Esophagus muscularis mucosa (tissue), 4 donors: Measurements from ENCODE around the gene ELP2. TPM values are rescaled to one million over a fixed set of nuclear protein-coding genes. Genes with fewer than 3 reads are reported as not detected.
A peak's percentile ranks its signal among the peaks of the same experiment; 100 is the strongest.

ENCODE experiments used
- DNase-seq: peaks from one replicate; pipeline ENCODE4 v3.0.0-alpha.2; 2017; ENCODE audit errors: extremely low spot score
- H3K27ac ChIP-seq, 4 donors: fragments of 200-600 bp; sonication (generic); replicated peaks in 1 of 4; 1 replicate in 3 of 4; 2 replicates in 1 of 4; pipeline ENCODE4 v1.5.1; 2016 to 2019; ENCODE audit warnings: mild to moderate bottlenecking in 1 of 4
- H3K27me3 ChIP-seq, 4 donors: fragments of 200-600 bp; sonication (generic); one replicate each; pipeline versions ENCODE4 v1.5.1 to v1.6.0; 2016 to 2019
- H3K36me3 ChIP-seq, 4 donors: fragments of 200-600 bp; sonication (generic); one replicate each; pipeline ENCODE4 v1.5.1; 2016 to 2019
- H3K4me1 ChIP-seq, 4 donors: fragments of 200-600 bp; sonication (generic); one replicate each; pipeline ENCODE4 v1.5.1; 2016 to 2019
- H3K4me3 ChIP-seq, 4 donors: fragments of 200-600 bp; sonication (generic); 1 replicate in 2 of 4; 2 replicates in 2 of 4; pipeline ENCODE4 v1.5.1; 2016 to 2019; ENCODE audit warnings: mild to moderate bottlenecking in 4 of 4, moderate library complexity in 1 of 4
- H3K9me3 ChIP-seq, 4 donors: fragments of 200-600 bp; sonication (generic); 1 replicate in 3 of 4; 2 replicates in 1 of 4; pipeline ENCODE4 v1.5.1; 2016 to 2019
- EP300 ChIP-seq: sonication (generic); formaldehyde crosslinking; IDR thresholded peaks from one replicate; pipeline ENCODE4 v1.6.1; 2017; ENCODE audit warnings: antibody characterized with exemption
- POLR2A ChIP-seq: fragments of 450-650 bp; IDR thresholded peaks from one replicate; pipeline ENCODE4 v1.6.1; 2017; ENCODE audit warnings: antibody characterized with exemption, moderate library complexity, mild to moderate bottlenecking, low read depth
- POLR2AphosphoS5 ChIP-seq, 2 donors: sonication (generic); formaldehyde crosslinking; IDR thresholded peaks; one replicate each; pipeline ENCODE4 v1.6.1; 2017; ENCODE audit warnings: antibody characterized with exemption in 2 of 2
- WGBS: methylation state at CpG from one replicate; pipeline ENCODE4 v1.1.5; 2018; 5-methylcytosine and 5-hydroxymethylcytosine counted together
- intact Hi-C: fragments of 100-400 bp; cut with DNase I; formaldehyde crosslinking; loops from one replicate; pipeline ENCODE4 v1.15.1; 2023
- total RNA-seq, 4 donors: library from RNA; depleted of rRNA; stranded (reverse); fragments of >200 nt; gene quantifications; one replicate each; pipeline versions ENCODE4 v1.1.0 to v1.2.1, GENCODE V29; 2016
- TF ChIP-seq, protein P1 (sequence below), 3 experiments: fragments of 200-600 bp in 2 of 3; fragments of 450-650 bp in 1 of 3; sonication (generic) in 2 of 3; IDR thresholded peaks; one replicate each; pipeline ENCODE4 v1.5.1; 2017 to 2019; ENCODE audit warnings: antibody characterized with exemption in 3 of 3, mild to moderate bottlenecking in 2 of 3, moderate library complexity in 1 of 3

The ELP2 gene
- total RNA-seq, 4 donors from 2014 or later: 43.4 to 63.1 (median 48.2) TPM

DNA sequence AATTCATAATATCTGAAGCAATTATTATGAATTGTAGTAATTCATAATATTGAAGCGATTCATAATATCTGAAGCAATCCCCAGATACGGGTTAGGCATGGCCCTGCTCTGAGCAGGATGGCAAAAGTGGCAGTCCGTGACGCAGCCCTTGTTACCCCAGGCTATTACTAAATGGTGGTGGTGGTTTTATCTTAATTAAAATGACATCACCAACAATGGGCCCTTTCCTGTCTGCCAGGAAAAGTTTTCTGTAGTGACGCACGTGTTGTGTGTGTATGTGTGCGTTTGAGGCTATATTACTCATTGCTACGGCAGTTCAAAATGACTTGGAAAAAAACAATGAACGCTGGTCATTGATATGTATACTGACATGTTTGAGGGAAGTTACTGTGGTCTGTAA lies 47.0 kb downstream of the ELP2 start:
- DNase-seq: no peak
- WGBS: 93% methylated on average over 9 of the region's 9 CpGs
- H3K27me3 ChIP-seq: no peaks in the 10 kb centered on the region
- no peak overlapping the region for H3K27ac ChIP-seq
- peaks cover 0 to 20% (median 17%) of the 10 kb centered on the region in 4 donors for H3K4me1 ChIP-seq
- intact Hi-C loops: no loop called here
- H3K9me3 ChIP-seq: no peaks in the 10 kb centered on the region
- no peak for TF ChIP-seq EP300
- TF ChIP-seq, protein P1, sequence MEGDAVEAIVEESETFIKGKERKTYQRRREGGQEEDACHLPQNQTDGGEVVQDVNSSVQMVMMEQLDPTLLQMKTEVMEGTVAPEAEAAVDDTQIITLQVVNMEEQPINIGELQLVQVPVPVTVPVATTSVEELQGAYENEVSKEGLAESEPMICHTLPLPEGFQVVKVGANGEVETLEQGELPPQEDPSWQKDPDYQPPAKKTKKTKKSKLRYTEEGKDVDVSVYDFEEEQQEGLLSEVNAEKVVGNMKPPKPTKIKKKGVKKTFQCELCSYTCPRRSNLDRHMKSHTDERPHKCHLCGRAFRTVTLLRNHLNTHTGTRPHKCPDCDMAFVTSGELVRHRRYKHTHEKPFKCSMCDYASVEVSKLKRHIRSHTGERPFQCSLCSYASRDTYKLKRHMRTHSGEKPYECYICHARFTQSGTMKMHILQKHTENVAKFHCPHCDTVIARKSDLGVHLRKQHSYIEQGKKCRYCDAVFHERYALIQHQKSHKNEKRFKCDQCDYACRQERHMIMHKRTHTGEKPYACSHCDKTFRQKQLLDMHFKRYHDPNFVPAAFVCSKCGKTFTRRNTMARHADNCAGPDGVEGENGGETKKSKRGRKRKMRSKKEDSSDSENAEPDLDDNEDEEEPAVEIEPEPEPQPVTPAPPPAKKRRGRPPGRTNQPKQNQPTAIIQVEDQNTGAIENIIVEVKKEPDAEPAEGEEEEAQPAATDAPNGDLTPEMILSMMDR (IDR thresholded peaks at IDR 0.05): no peak
- TF ChIP-seq POLR2AphosphoS5 (IDR thresholded peaks at IDR 0.05): no peak
- no peak for TF ChIP-seq POLR2A
- no peak overlapping the region for H3K4me3 ChIP-seq
- peaks cover 34 to 55% (median 51%) of the 10 kb centered on the region in 4 donors for H3K36me3 ChIP-seq

- WGBS: 94% methylated on average over 3 of the region's 3 CpGs
- no peak for DNase-seq
- no peaks in the 10 kb centered on the region for H3K27me3 ChIP-seq
- peaks cover 25 to 43% (median 40%) of the 10 kb centered on the region in 4 donors for H3K36me3 ChIP-seq
- no peaks in the 10 kb centered on the region for H3K9me3 ChIP-seq
- H3K4me1 ChIP-seq: peaks cover 0 to 20% (median 17%) of the 10 kb centered on the region in 4 donors
- H3K27ac ChIP-seq: no peak overlapping the region
- H3K4me3 ChIP-seq: no peak overlapping the region
- intact Hi-C loops: no loop called here
- TF ChIP-seq, protein P1 (IDR thresholded peaks at IDR 0.05): no peak
- no peak for TF ChIP-seq EP300
- no peak for TF ChIP-seq POLR2AphosphoS5 (IDR thresholded peaks at IDR 0.05)
- TF ChIP-seq POLR2A: no peak
Measured at GRCh38 chr18:36177913-36178312, 48.2 kb downstream of the ELP2 start.

GRCh38 chr18:36179562-36180355 lies 50.1 kb downstream of the ELP2 start:
- Histone ChIP-seq H3K27ac (peak overlapping the region; percentile 18 to 71 (median 44)), H3K4me1 (peaks cover 0 to 20% (median 17%) of the 10 kb centered on the region in 4 donors), H3K27me3 (no peaks in the 10 kb centered on the region), H3K4me3 (no peak overlapping the region), H3K9me3 (no peaks in the 10 kb centered on the region), H3K36me3 (peaks cover 12 to 27% (median 23%) of the 10 kb centered on the region in 4 donors)
- no peak for DNase-seq
- intact Hi-C loops: no loop called here
- 9% methylated on average over 7 of the region's 7 CpGs for WGBS
- TF ChIP-seq, protein P1 (IDR thresholded peaks at IDR 0.05): no peak
- TF ChIP-seq POLR2AphosphoS5 (IDR thresholded peaks at IDR 0.05): peak; percentile 38 to 45
- TF ChIP-seq EP300: no peak

DNA sequence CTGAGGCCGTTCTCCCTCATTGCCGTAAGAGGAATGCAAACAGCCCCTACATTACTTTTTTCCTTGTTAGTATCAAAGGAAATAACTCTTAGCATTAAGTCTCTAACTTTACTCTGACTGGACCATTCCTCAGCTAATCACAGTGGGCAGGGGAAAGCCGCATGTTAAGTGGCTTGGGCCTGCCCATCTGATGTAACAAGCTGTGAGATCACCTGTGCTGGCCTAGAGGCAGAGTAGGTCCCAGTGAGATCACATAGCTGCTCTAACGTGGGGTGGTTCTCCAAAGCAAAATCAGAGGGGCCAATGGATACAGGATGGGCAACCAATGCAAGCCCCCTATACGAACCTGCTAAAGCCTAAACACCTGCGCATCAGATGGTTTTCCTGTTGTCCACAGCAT lies 51.7 kb downstream of the ELP2 start:
- peaks cover 0 to 11% (median 8%) of the 10 kb centered on the region in 4 donors for H3K36me3 ChIP-seq
- TF ChIP-seq EP300 (no peak), POLR2A (no peak), POLR2AphosphoS5 (IDR thresholded peaks at IDR 0.05) (no peak)
- TF ChIP-seq, protein P1 (IDR thresholded peaks at IDR 0.05): no peak
- WGBS: 89% methylated on average over 6 of the region's 6 CpGs
- H3K27me3 ChIP-seq: no peaks in the 10 kb centered on the region
- intact Hi-C loops: no loop called here
- peak overlapping the region in 2 of 4 donors; percentile 48 to 71 for H3K27ac ChIP-seq
- no peak overlapping the region for H3K4me3 ChIP-seq
- peaks cover under 1 to 25% (median 22%) of the 10 kb centered on the region in 4 donors for H3K4me1 ChIP-seq
- DNase-seq: no peak
- H3K9me3 ChIP-seq: no peaks in the 10 kb centered on the region
